GM23338 (cell line): Measurements from ENCODE around the gene DACT2. TPM values are rescaled to one million over a fixed set of nuclear protein-coding genes. Genes with fewer than 3 reads are reported as not detected.

Source experiments
- ATAC-seq: fragments of 200-7000 bp; cut with Tn5 transposase; 3 replicates; pipeline ENCODE4 v1.9.1; 2020
- DNase-seq: peaks from one replicate; pipeline ENCODE4 v3.0.0-alpha.2; 2015; ENCODE audit warnings: low spot score
- H2AFZ ChIP-seq: fragments of 200-600 bp; sonication (generic); 2 replicates; pipeline ENCODE4 v1.8.0; 2016; ENCODE audit warnings: antibody characterized with exemption, mild to moderate bottlenecking, moderate library complexity
- H3F3A ChIP-seq: fragments of 200-600 bp; sonication (generic); replicated peaks from 2 replicates; pipeline ENCODE4 v1.8.0; 2017; ENCODE audit warnings: antibody characterized with exemption, mixed run types, low read depth
- H3K27ac ChIP-seq: fragments of 200-600 bp; sonication (generic); 2 replicates; pipeline ENCODE4 v1.6.1; 2016; ENCODE audit warnings: low read depth
- H3K27me3 ChIP-seq: fragments of 200-600 bp; sonication (generic); 2 replicates; pipeline ENCODE4 v1.8.0; 2016; ENCODE audit warnings: mild to moderate bottlenecking, mixed run types, moderate library complexity; ENCODE audit not compliant: insufficient read depth
- H3K36me3 ChIP-seq: fragments of 200-600 bp; sonication (generic); 2 replicates; pipeline ENCODE4 v1.8.0; 2016; ENCODE audit warnings: mild to moderate bottlenecking; ENCODE audit not compliant: insufficient read depth
- H3K4me1 ChIP-seq: fragments of 200-600 bp; sonication (generic); 2 replicates; pipeline ENCODE4 v1.8.0; 2016; ENCODE audit warnings: mild to moderate bottlenecking, moderate library complexity; ENCODE audit not compliant: insufficient read depth
- H3K4me2 ChIP-seq: fragments of 200-600 bp; sonication (generic); 2 replicates; pipeline ENCODE4 v1.7.1; 2017; ENCODE audit warnings: mixed run types
- H3K4me3 ChIP-seq: fragments of 200-600 bp; sonication (generic); 2 replicates; pipeline ENCODE4 v1.6.1; 2016; ENCODE audit warnings: mixed run types
- H3K79me2 ChIP-seq: fragments of 200-600 bp; sonication (generic); replicated peaks from 2 replicates; pipeline ENCODE4 v1.8.0; 2017; ENCODE audit warnings: mild to moderate bottlenecking; ENCODE audit not compliant: insufficient read depth
- H3K9me2 ChIP-seq: fragments of 200-600 bp; sonication (generic); 2 replicates; pipeline ENCODE4 v1.8.0; 2017; ENCODE audit not compliant: insufficient read depth
- H4K20me1 ChIP-seq: fragments of 200-600 bp; sonication (generic); replicated peaks from 2 replicates; pipeline ENCODE4 v1.8.0; 2017; ENCODE audit warnings: mild to moderate bottlenecking; ENCODE audit not compliant: insufficient read depth
- H3K27ac Mint-ChIP-seq: 2 replicates; pipeline ENCODE4 v1.8.0; 2020; ENCODE audit warnings: inconsistent platforms, mild to moderate bottlenecking, moderate library complexity, mixed read lengths
- H3K27me3 Mint-ChIP-seq: 3 replicates; pipeline ENCODE4 v1.8.0; 2022; ENCODE audit warnings: low read depth, mild to moderate bottlenecking, moderate library complexity, mixed read lengths, inconsistent platforms; ENCODE audit not compliant: insufficient read depth, poor library complexity
- H3K36me3 Mint-ChIP-seq: 3 replicates; pipeline ENCODE4 v1.8.0; 2021; ENCODE audit warnings: low read depth, mild to moderate bottlenecking, inconsistent platforms, moderate library complexity, mixed read lengths
- H3K4me1 Mint-ChIP-seq: 3 replicates; pipeline ENCODE4 v1.8.0; 2020; ENCODE audit warnings: mild to moderate bottlenecking, inconsistent platforms, mixed read lengths
- H3K4me3 Mint-ChIP-seq: 3 replicates; pipeline ENCODE4 v1.8.0; 2021; ENCODE audit warnings: moderate library complexity, mild to moderate bottlenecking, inconsistent platforms, mixed read lengths
- H3K9me3 Mint-ChIP-seq: 3 replicates; pipeline ENCODE4 v1.8.0; 2020; ENCODE audit warnings: moderate library complexity, mild to moderate bottlenecking, inconsistent platforms, mixed read lengths
- CREB1 ChIP-seq: fragments of 250-450 bp; sonication (Bioruptor Pico); IDR thresholded peaks from 2 replicates; pipeline ENCODE4 v1.5.0; 2020; ENCODE audit warnings: low read depth, mild to moderate bottlenecking, moderate library complexity
- CTCF ChIP-seq, 2 experiments: fragments of 200-600 bp in 1 of 2; sonication (generic) in 1 of 2; conservative IDR thresholded peaks; 2 replicates each; pipeline versions ENCODE4 v1.5.1 to v1.6.1; 2016 to 2017; ENCODE audit warnings: antibody characterized with exemption in 2 of 2, low read depth in 2 of 2, mild to moderate bottlenecking in 2 of 2, moderate library complexity in 1 of 2
- ETS1 ChIP-seq: IDR thresholded peaks from 2 replicates; pipeline ENCODE4 v1.6.1; 2016; ENCODE audit warnings: antibody characterized with exemption
- EZH2 ChIP-seq: fragments of 200-600 bp; sonication (generic); IDR thresholded peaks from one replicate; pipeline ENCODE4 v1.8.0; 2017; ENCODE audit warnings: antibody characterized with exemption, mild to moderate bottlenecking, low read depth; ENCODE audit not compliant: unreplicated experiment
- EZH2phosphoT487 ChIP-seq: fragments of 200-600 bp; sonication (generic); IDR thresholded peaks from one replicate; pipeline ENCODE4 v1.8.1; 2018; ENCODE audit warnings: antibody characterized with exemption; ENCODE audit not compliant: unreplicated experiment
- JUNB ChIP-seq: IDR thresholded peaks from one replicate; pipeline ENCODE4 v1.6.1; 2016; ENCODE audit warnings: antibody characterized with exemption; ENCODE audit not compliant: unreplicated experiment
- NANOG ChIP-seq: IDR thresholded peaks from 2 replicates; pipeline ENCODE4 v1.6.1; 2016; ENCODE audit warnings: antibody characterized with exemption, borderline replicate concordance
- POLR2AphosphoS5 ChIP-seq: IDR thresholded peaks from 2 replicates; pipeline ENCODE4 v1.6.1; 2016; ENCODE audit warnings: antibody characterized with exemption, low read depth
- REST ChIP-seq: IDR thresholded peaks from one replicate; pipeline ENCODE4 v1.6.1; 2018; ENCODE audit warnings: antibody characterized with exemption; ENCODE audit not compliant: unreplicated experiment
- STAT1 ChIP-seq: IDR thresholded peaks from one replicate; pipeline ENCODE4 v1.6.1; 2016; ENCODE audit warnings: antibody characterized with exemption; ENCODE audit not compliant: unreplicated experiment
- ZNF114 ChIP-seq: fragments of 250-450 bp; sonication (Bioruptor Pico); IDR thresholded peaks from 2 replicates; pipeline ENCODE4 v1.5.0; 2020; ENCODE audit warnings: mild to moderate bottlenecking, moderate library complexity
- ZNF331 ChIP-seq: fragments of 250-450 bp; sonication (Bioruptor Pico); IDR thresholded peaks from 2 replicates; pipeline ENCODE4 v1.5.0; 2020; ENCODE audit warnings: low read depth, mild to moderate bottlenecking, moderate library complexity
- ZNF462 ChIP-seq: fragments of 250-450 bp; sonication (Bioruptor Pico); IDR thresholded peaks from 2 replicates; pipeline ENCODE4 v1.5.0; 2020; ENCODE audit warnings: mild to moderate bottlenecking, moderate library complexity
- polyA plus RNA-seq: library from polyadenylated mRNA; unstranded; fragments of >200 nt; fragmentation: Nextera tagmentation; extraction: Ambion mirVana; gene quantifications from 2 replicates; pipeline ENCODE4 v1.2.1, GENCODE V29; 2016
- total RNA-seq: library from RNA; depleted of rRNA; stranded (reverse); fragments of >200 nt; shearing (Covaris generic); gene quantifications from 2 replicates; pipeline ENCODE4 v1.2.3, GENCODE V29; 2014

Gene DACT2
- total and polyA plus RNA-seq, 2 experiments from 2014 or later, result 1.8 to 10.6 TPM

- ATAC-seq, result no peak
- Mint-ChIP-seq H3K9me3 (no peaks in the 10 kb centered on the region), H3K36me3 (no peaks in the 10 kb centered on the region; the same call in 2 of the 3 replicates), H3K4me1 (peaks cover 9% of the 10 kb centered on the region; the same call in 1 of the 3 replicates), H3K27me3 (peaks cover 9% of the 10 kb centered on the region), H3K4me3 (no peak overlapping the region), H3K27ac (no peak overlapping the region; the same call in 1 of the 2 replicates)
- H3K27ac ChIP-seq, result no peak overlapping the region
- TF ChIP-seq ZNF462 (CRISPR knock-in tag), result no peak
- TF ChIP-seq ETS1, result no peak
- no peak for TF ChIP-seq NANOG
- no peak for TF ChIP-seq CTCF (conservative IDR thresholded peaks at IDR 0.05; ENCODE audit: low read depth in 2 of 2)
- TF ChIP-seq JUNB, result no peak
- no peak for TF ChIP-seq POLR2AphosphoS5
- TF ChIP-seq CREB1 (CRISPR knock-in tag), result no peak
- TF ChIP-seq ZNF114 (CRISPR knock-in tag), result no peak
- TF ChIP-seq STAT1, result no peak
- TF ChIP-seq EZH2, result no peak
- TF ChIP-seq EZH2phosphoT487, result no peak
- TF ChIP-seq ZNF331, result no peak
- no peak for TF ChIP-seq REST
- H4K20me1 ChIP-seq, result no peaks in the 10 kb centered on the region
- H3F3A ChIP-seq, result no peaks in the 10 kb centered on the region
- no peaks in the 10 kb centered on the region for H3K36me3 ChIP-seq
- peaks cover 5% of the 10 kb centered on the region; the same call in 1 of the 2 replicates for H3K9me2 ChIP-seq
- H2AFZ ChIP-seq, result no peak overlapping the region
- H3K27me3 ChIP-seq, result no peaks in the 10 kb centered on the region
- no peak overlapping the region for H3K4me2 ChIP-seq
- DNase-seq, result no peak
- H3K79me2 ChIP-seq, result no peaks in the 10 kb centered on the region
- no peaks in the 10 kb centered on the region for H3K4me1 ChIP-seq
- H3K4me3 ChIP-seq, result no peak overlapping the region
Observed at GRCh38 chr6:168347053-168347452, 27.5 kb upstream of the DACT2 start.
